ENCODE measurements around the gene CRACDL. TPM values are rescaled to one million over a fixed set of nuclear protein-coding genes. Genes with fewer than 3 reads are reported as not detected.

The CRACDL gene
- total and polyA plus RNA-seq, 12 donors = 0.33 to 3.4 (median 2.1) TPM

GRCh38 chr2:98828793-98829371 is 107.1 kb downstream of the CRACDL start:
- intact Hi-C loops (cut with DNase I) = no loop called here
- H3K36me3 ChIP-seq (replicated peaks in 1 of 2) = no peaks in the 10 kb centered on the region
- no peak overlapping the region for H3K27ac ChIP-seq
- no peak for DNase-seq
- H3K9me3 ChIP-seq (replicated peaks in 1 of 3) = no peaks in the 10 kb centered on the region
- H3K4me1 ChIP-seq (replicated peaks in 1 of 2) = no peaks in the 10 kb centered on the region
- H3K27me3 ChIP-seq = no peaks in the 10 kb centered on the region
- 65 to 81% (median 69%) methylated on average over 4 to 5 of the region's 5 CpGs for WGBS, 4 donors
- H3K4me3 ChIP-seq = no peak overlapping the region
- no peak for TF ChIP-seq CTCF (IDR thresholded peaks at IDR 0.05)
- no peak for TF ChIP-seq POLR2A (IDR thresholded peaks at IDR 0.05)

- intact Hi-C loops (cut with DNase I) = no loop called here
- TF ChIP-seq CTCF (IDR thresholded peaks at IDR 0.05) = no peak
- H3K4me1 ChIP-seq (replicated peaks in 1 of 2) = no peaks in the 10 kb centered on the region
- no peak overlapping the region for H3K4me3 ChIP-seq
- 83 to 86% (median 84%) methylated on average over 7 of the region's 7 CpGs for WGBS, 4 donors
- H3K27me3 ChIP-seq = no peaks in the 10 kb centered on the region
- H3K9me3 ChIP-seq (replicated peaks in 1 of 3) = no peaks in the 10 kb centered on the region
- no peak for DNase-seq
- no peak overlapping the region for H3K27ac ChIP-seq
- no peaks in the 10 kb centered on the region for H3K36me3 ChIP-seq (replicated peaks in 1 of 2)
Measured at GRCh38 chr2:98828369-98828744, 107.7 kb downstream of the CRACDL start.

- Histone ChIP-seq H3K9me3 (replicated peaks in 1 of 3) (no peaks in the 10 kb centered on the region), H3K4me1 (replicated peaks in 1 of 2) (peaks cover 0 to 5% of the 10 kb centered on the region in 2 donors), H3K36me3 (replicated peaks in 1 of 2) (no peaks in the 10 kb centered on the region), H3K4me3 (no peak overlapping the region), H3K27me3 (peaks cover 4% of the 10 kb centered on the region), H3K27ac (no peak overlapping the region)
- TF ChIP-seq POLR2A (IDR thresholded peaks at IDR 0.05) (no peak), CTCF (IDR thresholded peaks at IDR 0.05) (no peak)
- DNase-seq = no peak
- intact Hi-C loops (cut with DNase I) = no loop called here
- WGBS, 4 donors = 80 to 88% (median 81%) methylated on average over 11 of the region's 11 CpGs
Measured at GRCh38 chr2:98827625-98828368, 108.2 kb downstream of the CRACDL start.

- H3K9me3 ChIP-seq (replicated peaks in 1 of 3) = no peaks in the 10 kb centered on the region
Measured at GRCh38 chr2:98826856-98827255, 109.2 kb downstream of the CRACDL start.

More at GRCh38 chr2:98826856-98827255, 109.2 kb downstream of the CRACDL start:
- Histone ChIP-seq H3K27me3 (peaks cover 13% of the 10 kb centered on the region), H3K27ac (no peak overlapping the region), H3K4me1 (replicated peaks in 1 of 2) (peaks cover 0 to 12% of the 10 kb centered on the region in 2 donors), H3K36me3 (replicated peaks in 1 of 2) (no peaks in the 10 kb centered on the region), H3K4me3 (no peak overlapping the region)
- 89 to 94% (median 92%) methylated on average over 15 of the region's 15 CpGs for WGBS, 4 donors
- no peak for TF ChIP-seq POLR2A (IDR thresholded peaks at IDR 0.05)
- TF ChIP-seq CTCF (IDR thresholded peaks at IDR 0.05) = no peak
- DNase-seq = no peak
- intact Hi-C loops (cut with DNase I) = no loop called here

Measured in adrenal gland (tissue), 12 donors.